ENCODE results near the gene TBX4.

Gene TBX4

DNA sequence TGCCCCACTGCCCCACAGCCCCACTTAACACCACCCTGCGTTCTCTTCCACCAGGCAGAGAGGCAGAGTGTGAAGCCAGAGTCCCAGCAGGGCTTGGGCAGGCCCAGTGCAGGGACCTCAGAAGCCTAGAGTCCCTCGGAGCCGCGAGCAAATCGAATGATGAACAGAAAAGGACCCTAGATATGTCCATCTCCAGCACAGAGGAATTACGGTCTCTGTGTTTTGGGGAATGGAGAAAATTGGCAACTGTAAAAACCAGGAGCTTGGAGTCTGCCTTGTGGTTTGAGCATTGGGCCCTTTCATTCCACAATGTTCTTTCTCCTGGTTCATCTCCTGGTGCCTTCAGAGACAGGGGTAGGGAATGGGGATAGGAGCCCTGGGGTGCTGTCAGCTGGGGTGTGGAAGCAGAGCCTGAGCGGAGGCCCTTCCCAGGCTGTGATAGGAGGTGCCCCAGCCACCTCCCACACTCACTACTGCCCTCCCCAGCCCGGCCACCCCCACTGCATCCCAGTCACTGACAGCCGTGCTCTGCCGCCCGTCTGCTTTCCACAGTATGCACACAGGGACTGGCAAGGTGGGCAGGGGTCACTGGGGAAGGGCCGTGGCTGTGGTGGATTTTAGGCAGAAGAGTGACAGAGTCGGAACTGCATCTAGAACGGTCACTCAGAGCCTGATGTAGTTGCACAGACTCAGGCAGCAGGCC, 26.7 kb downstream of the TBX4 start:
- no peak overlapping the region for H2BK12ac ChIP-seq (ENCODE audit: low read length)
- no peak overlapping the region for H3K4me2 ChIP-seq (ENCODE audit: insufficient read depth, low read length, poor library complexity, severe bottlenecking)
- H3K4me1 ChIP-seq (ENCODE audit: control insufficient read depth in 2 of 2, insufficient read depth in 1 of 2, low read depth in 1 of 2, low read length in 2 of 2): peaks cover 0 to 2% of the 10 kb centered on the region in 2 donors
- H2AFZ ChIP-seq (ENCODE audit: low read length): no peak overlapping the region
- no peak overlapping the region for H3K14ac ChIP-seq (ENCODE audit: low read length)
- H2BK120ac ChIP-seq (ENCODE audit: low read depth, low read length): no peak overlapping the region
- no peak overlapping the region for H3K4ac ChIP-seq (ENCODE audit: low read length)
- H3K9me3 ChIP-seq (replicated peaks in 1 of 2; ENCODE audit: control insufficient read depth in 2 of 2, insufficient read depth in 1 of 2, low read depth in 1 of 2, low read length in 2 of 2): no peaks in the 10 kb centered on the region
- no peak overlapping the region for H3K4me3 ChIP-seq (ENCODE audit: low read length in 2 of 2)
- no peak overlapping the region for H3K18ac ChIP-seq (ENCODE audit: low read length)
- H3K23ac ChIP-seq (ENCODE audit: low read depth, low read length, poor library complexity): no peak overlapping the region
- no peak overlapping the region for H2BK5ac ChIP-seq (ENCODE audit: low read length)
- no peak overlapping the region for H3K9ac ChIP-seq (ENCODE audit: low read depth, low read length, poor library complexity)
- H4K8ac ChIP-seq (ENCODE audit: low read depth, low read length): no peak overlapping the region
- no peak overlapping the region for H4K91ac ChIP-seq (ENCODE audit: low read depth, low read length, poor library complexity)
- H3K27ac ChIP-seq (replicated peaks; ENCODE audit: low read length): no peak overlapping the region
- H3K79me1 ChIP-seq (ENCODE audit: low read depth, low read length): no peaks in the 10 kb centered on the region
- H2BK15ac ChIP-seq (ENCODE audit: low read length): peak overlapping the region; percentile 14
- peaks cover 0 to 48% (median 0%) of the 10 kb centered on the region in 3 experiments for H3K27me3 ChIP-seq (ENCODE audit: control insufficient read depth in 3 of 3, insufficient read depth in 3 of 3, low read depth in 1 of 3, low read length in 3 of 3)
- no CpG with 5 or more reads among the region's 14 CpGs for WGBS, 2 donors (ENCODE audit: extremely low coverage in 2 of 2, insufficient read length in 2 of 2, insufficient replicate concordance in 1 of 2)
- H3K36me3 ChIP-seq (replicated peaks in 1 of 2; ENCODE audit: control insufficient read depth in 2 of 2, insufficient read depth in 2 of 2, low read length in 2 of 2): no peaks in the 10 kb centered on the region
- H2AK5ac ChIP-seq (ENCODE audit: low read depth, low read length): no peak overlapping the region
- no peak for DNase-seq (ENCODE audit: low spot score)

DNA sequence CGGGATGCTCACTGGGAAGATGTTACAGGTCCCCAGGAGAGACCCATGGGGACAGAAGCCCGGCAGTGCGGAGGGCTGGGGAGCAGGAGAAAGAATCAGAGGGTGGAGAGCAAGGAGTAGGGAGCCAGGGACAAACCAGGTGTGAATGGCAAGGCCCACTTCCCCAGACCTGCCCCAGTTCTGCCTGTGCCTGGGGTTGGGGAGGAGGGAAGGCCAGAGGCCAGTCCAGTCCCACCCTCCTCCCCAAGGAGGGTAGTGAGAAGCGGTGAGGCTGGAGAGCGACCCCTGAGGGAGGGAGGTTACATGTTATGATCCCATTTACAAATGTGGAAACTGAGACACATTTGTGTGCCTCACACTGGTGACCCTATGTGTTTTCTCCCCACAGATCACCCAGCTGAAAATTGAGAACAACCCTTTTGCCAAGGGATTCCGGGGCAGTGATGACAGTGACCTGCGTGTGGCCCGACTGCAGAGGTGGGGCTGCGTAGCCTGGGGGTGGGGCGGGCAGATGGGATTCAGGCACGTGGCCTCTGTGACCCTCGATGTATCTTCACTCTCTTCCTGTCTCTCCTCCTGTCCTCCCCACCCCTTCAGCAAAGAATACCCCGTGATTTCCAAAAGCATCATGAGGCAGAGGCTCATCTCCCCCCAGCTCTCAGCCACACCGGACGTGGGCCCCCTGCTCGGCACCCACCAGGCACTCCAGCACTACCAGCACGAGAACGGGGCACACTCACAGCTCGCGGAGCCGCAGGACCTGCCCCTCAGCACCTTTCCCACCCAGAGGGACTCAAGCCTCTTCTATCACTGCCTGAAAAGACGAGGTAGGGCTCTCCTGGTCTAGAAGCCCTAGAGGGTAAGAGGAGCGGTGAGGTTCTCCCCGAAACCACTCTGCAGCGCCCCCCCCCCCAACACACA, 27.5 kb downstream of the TBX4 start:
- Histone ChIP-seq H2AFZ (ENCODE audit: low read length) (no peak overlapping the region), H3K9ac (ENCODE audit: low read depth, low read length, poor library complexity) (no peak overlapping the region), H3K4me2 (ENCODE audit: insufficient read depth, low read length, poor library complexity, severe bottlenecking) (no peak overlapping the region), H3K79me1 (ENCODE audit: low read depth, low read length) (no peaks in the 10 kb centered on the region), H3K27me3 (ENCODE audit: control insufficient read depth in 3 of 3, insufficient read depth in 3 of 3, low read depth in 1 of 3, low read length in 3 of 3) (peaks cover 0 to 41% (median 0%) of the 10 kb centered on the region in 3 experiments), H3K36me3 (replicated peaks in 1 of 2; ENCODE audit: control insufficient read depth in 2 of 2, insufficient read depth in 2 of 2, low read length in 2 of 2) (no peaks in the 10 kb centered on the region), H4K91ac (ENCODE audit: low read depth, low read length, poor library complexity) (no peak overlapping the region), H4K8ac (ENCODE audit: low read depth, low read length) (no peak overlapping the region), H3K23ac (ENCODE audit: low read depth, low read length, poor library complexity) (peak overlapping the region; percentile 5), H2BK15ac (ENCODE audit: low read length) (peak overlapping the region; percentile 14), H3K4me1 (ENCODE audit: control insufficient read depth in 2 of 2, insufficient read depth in 1 of 2, low read depth in 1 of 2, low read length in 2 of 2) (peaks cover 0 to 2% of the 10 kb centered on the region in 2 donors), H2AK5ac (ENCODE audit: low read depth, low read length) (peak overlapping the region; percentile 50), H2BK12ac (ENCODE audit: low read length) (no peak overlapping the region), H3K18ac (ENCODE audit: low read length) (no peak overlapping the region), H3K4me3 (ENCODE audit: low read length in 2 of 2) (no peak overlapping the region), H3K14ac (ENCODE audit: low read length) (no peak overlapping the region), H2BK5ac (ENCODE audit: low read length) (no peak overlapping the region), H2BK120ac (ENCODE audit: low read depth, low read length) (no peak overlapping the region), H3K9me3 (replicated peaks in 1 of 2; ENCODE audit: control insufficient read depth in 2 of 2, insufficient read depth in 1 of 2, low read depth in 1 of 2, low read length in 2 of 2) (no peaks in the 10 kb centered on the region), H3K4ac (ENCODE audit: low read length) (no peak overlapping the region), H3K27ac (replicated peaks; ENCODE audit: low read length) (no peak overlapping the region)
- no peak for DNase-seq (ENCODE audit: low spot score)
- no CpG with 5 or more reads among the region's 25 CpGs for WGBS, 2 donors (ENCODE audit: extremely low coverage in 2 of 2, insufficient read length in 2 of 2, insufficient replicate concordance in 1 of 2)

DNA sequence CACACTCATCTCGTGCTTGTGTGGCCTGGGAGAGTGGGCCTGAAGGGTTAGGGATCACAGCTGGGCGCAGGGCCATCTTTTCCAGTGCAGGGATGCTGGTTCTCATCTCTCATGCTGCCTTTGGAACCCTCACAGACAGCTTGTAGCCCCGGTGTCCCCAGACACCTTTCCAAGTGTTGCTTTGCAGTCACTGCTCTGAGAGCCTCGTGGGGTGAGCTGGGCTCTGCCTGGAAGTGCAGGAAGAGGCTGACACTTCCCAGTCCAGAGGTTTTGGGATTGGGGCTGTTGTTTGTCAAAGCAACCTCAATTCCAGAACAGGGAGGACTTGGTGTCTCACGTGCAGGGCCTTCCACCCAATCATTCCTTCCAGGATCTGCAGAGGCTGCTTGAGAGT, 28.2 kb downstream of the TBX4 start:
- no peak for DNase-seq (ENCODE audit: low spot score)
- Histone ChIP-seq H4K8ac (ENCODE audit: low read depth, low read length) (no peak overlapping the region), H3K14ac (ENCODE audit: low read length) (no peak overlapping the region), H3K4me1 (ENCODE audit: control insufficient read depth in 2 of 2, insufficient read depth in 1 of 2, low read depth in 1 of 2, low read length in 2 of 2) (no peaks in the 10 kb centered on the region), H3K4ac (ENCODE audit: low read length) (no peak overlapping the region), H3K4me3 (ENCODE audit: low read length in 2 of 2) (no peak overlapping the region), H2BK120ac (ENCODE audit: low read depth, low read length) (no peak overlapping the region), H3K18ac (ENCODE audit: low read length) (no peak overlapping the region), H2BK15ac (ENCODE audit: low read length) (no peak overlapping the region), H2BK5ac (ENCODE audit: low read length) (no peak overlapping the region), H2AFZ (ENCODE audit: low read length) (no peak overlapping the region), H3K4me2 (ENCODE audit: insufficient read depth, low read length, poor library complexity, severe bottlenecking) (no peak overlapping the region), H3K27ac (replicated peaks; ENCODE audit: low read length) (no peak overlapping the region), H2BK12ac (ENCODE audit: low read length) (no peak overlapping the region), H3K9me3 (replicated peaks in 1 of 2; ENCODE audit: control insufficient read depth in 2 of 2, insufficient read depth in 1 of 2, low read depth in 1 of 2, low read length in 2 of 2) (no peaks in the 10 kb centered on the region), H2AK5ac (ENCODE audit: low read depth, low read length) (no peak overlapping the region), H3K27me3 (ENCODE audit: control insufficient read depth in 3 of 3, insufficient read depth in 3 of 3, low read depth in 1 of 3, low read length in 3 of 3) (peaks cover 0 to 38% (median 0%) of the 10 kb centered on the region in 3 experiments), H3K23ac (ENCODE audit: low read depth, low read length, poor library complexity) (peak overlapping the region; percentile 5), H3K36me3 (replicated peaks in 1 of 2; ENCODE audit: control insufficient read depth in 2 of 2, insufficient read depth in 2 of 2, low read length in 2 of 2) (no peaks in the 10 kb centered on the region), H4K91ac (ENCODE audit: low read depth, low read length, poor library complexity) (no peak overlapping the region), H3K79me1 (ENCODE audit: low read depth, low read length) (no peaks in the 10 kb centered on the region), H3K9ac (ENCODE audit: low read depth, low read length, poor library complexity) (no peak overlapping the region)
- no CpG with 5 or more reads among the region's 5 CpGs for WGBS, 2 donors (ENCODE audit: extremely low coverage in 2 of 2, insufficient read length in 2 of 2, insufficient replicate concordance in 1 of 2)

DNA sequence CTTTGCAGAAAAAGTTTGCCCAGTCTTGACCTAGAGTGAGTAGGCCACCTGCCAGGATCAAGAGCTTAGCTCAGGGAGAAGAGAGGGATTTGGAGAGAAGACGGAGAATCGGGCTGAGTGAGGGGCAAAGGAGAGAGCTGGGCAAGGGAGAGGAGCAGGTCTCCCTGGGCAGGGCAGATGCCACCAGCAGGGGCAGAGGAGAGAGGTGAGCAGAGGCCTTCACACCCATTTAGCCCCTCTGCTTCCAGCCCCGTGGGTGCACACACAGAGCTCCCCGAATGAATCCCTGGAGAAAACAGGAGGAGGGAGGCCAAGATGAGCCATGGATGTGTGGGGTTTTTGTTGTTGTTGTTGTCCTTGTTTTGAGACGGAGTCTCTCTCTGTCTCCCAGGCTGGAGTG, 29.2 kb downstream of the TBX4 start:
- Histone ChIP-seq H3K79me1 (ENCODE audit: low read depth, low read length) (no peaks in the 10 kb centered on the region), H4K8ac (ENCODE audit: low read depth, low read length) (no peak overlapping the region), H3K9me3 (replicated peaks in 1 of 2; ENCODE audit: control insufficient read depth in 2 of 2, insufficient read depth in 1 of 2, low read depth in 1 of 2, low read length in 2 of 2) (no peaks in the 10 kb centered on the region), H3K9ac (ENCODE audit: low read depth, low read length, poor library complexity) (no peak overlapping the region), H3K14ac (ENCODE audit: low read length) (no peak overlapping the region), H3K23ac (ENCODE audit: low read depth, low read length, poor library complexity) (no peak overlapping the region), H2AFZ (ENCODE audit: low read length) (no peak overlapping the region), H3K4me2 (ENCODE audit: insufficient read depth, low read length, poor library complexity, severe bottlenecking) (no peak overlapping the region), H3K4me1 (ENCODE audit: control insufficient read depth in 2 of 2, insufficient read depth in 1 of 2, low read depth in 1 of 2, low read length in 2 of 2) (peaks cover 0 to 6% of the 10 kb centered on the region in 2 donors), H2BK15ac (ENCODE audit: low read length) (no peak overlapping the region), H3K18ac (ENCODE audit: low read length) (no peak overlapping the region), H3K4me3 (ENCODE audit: low read length in 2 of 2) (no peak overlapping the region), H3K27me3 (ENCODE audit: control insufficient read depth in 3 of 3, insufficient read depth in 3 of 3, low read depth in 1 of 3, low read length in 3 of 3) (peaks cover 0 to 37% (median 0%) of the 10 kb centered on the region in 3 experiments), H2BK5ac (ENCODE audit: low read length) (no peak overlapping the region), H3K36me3 (replicated peaks in 1 of 2; ENCODE audit: control insufficient read depth in 2 of 2, insufficient read depth in 2 of 2, low read length in 2 of 2) (no peaks in the 10 kb centered on the region), H3K27ac (replicated peaks; ENCODE audit: low read length) (no peak overlapping the region), H4K91ac (ENCODE audit: low read depth, low read length, poor library complexity) (no peak overlapping the region), H2AK5ac (ENCODE audit: low read depth, low read length) (no peak overlapping the region), H2BK12ac (ENCODE audit: low read length) (no peak overlapping the region), H2BK120ac (ENCODE audit: low read depth, low read length) (no peak overlapping the region), H3K4ac (ENCODE audit: low read length) (no peak overlapping the region)
- no CpG with 5 or more reads among the region's 5 CpGs for WGBS, 2 donors (ENCODE audit: extremely low coverage in 2 of 2, insufficient read length in 2 of 2, insufficient replicate concordance in 1 of 2)
- no peak for DNase-seq (ENCODE audit: low spot score)
